Fibroblast of lung (primary cell): Measurements from ENCODE around the gene PRELID2.

Experiments
- CTCF ChIP-seq, 2 donors: IDR thresholded peaks in 1 of 2; conservative IDR thresholded peaks in 1 of 2; 1 replicate in 1 of 2; 2 replicates in 1 of 2; pipeline ENCODE4 v1.5.1; 2011 to 2012; ENCODE audit warnings: low read length in 2 of 2, control low read depth in 1 of 2, inconsistent platforms in 1 of 2, low read depth in 1 of 2, mild to moderate bottlenecking in 1 of 2
- EZH2 ChIP-seq: IDR thresholded peaks from 2 replicates; pipeline ENCODE4 v1.5.1; 2012; ENCODE audit warnings: low read length, control low read depth, mild to moderate bottlenecking; ENCODE audit errors: missing control alignments

- TF ChIP-seq EZH2, result no peak
- TF ChIP-seq CTCF (conservative IDR thresholded peaks at IDR 0.05 in 1 of 2, IDR thresholded peaks at IDR 0.05 in 1 of 2; ENCODE audit: low read depth in 1 of 2, low read length in 2 of 2), result no peak
These were observed 28.2 kb downstream of the PRELID2 start for GRCh38 chr5:145806923-145807322.
